HPDE6-E6E7 (cell line): Measurements from ENCODE around the gene DGKZ.

Source experiments
- DNase-seq: peaks from one replicate; pipeline ENCODE4 v3.0.0; 2011; ENCODE audit warnings: missing footprints; ENCODE audit errors: extremely low spot score

Gene DGKZ

GRCh38 chr11:46345131-46345597 is 2.1 kb upstream of the DGKZ start:
- peak; percentile 82 for DNase-seq

- no peak for DNase-seq
Measured at GRCh38 chr11:46345881-46346484, 1.3 kb upstream of the DGKZ start.

GRCh38 chr11:46347637-46348311 is 511 bp downstream of the DGKZ start:
- no peak for DNase-seq

- DNase-seq: no peak
Measured at GRCh38 chr11:46348566-46349401, 1.5 kb downstream of the DGKZ start.

GRCh38 chr11:46350695-46351094 is 3.4 kb downstream of the DGKZ start:
- no peak for DNase-seq

- no peak for DNase-seq
Measured at GRCh38 chr11:46351148-46351547, 3.9 kb downstream of the DGKZ start.

GRCh38 chr11:46351606-46352005 is 4.3 kb downstream of the DGKZ start:
- no peak for DNase-seq

- no peak for DNase-seq
Measured at GRCh38 chr11:46352063-46352841, 5.0 kb downstream of the DGKZ start.

- DNase-seq: no peak
Measured at GRCh38 chr11:46353698-46354097, 6.4 kb downstream of the DGKZ start.

- no peak for DNase-seq
Measured at GRCh38 chr11:46356924-46357482, 9.7 kb downstream of the DGKZ start.

GRCh38 chr11:46357483-46357936 is 10.2 kb downstream of the DGKZ start:
- DNase-seq: no peak

GRCh38 chr11:46359953-46360352 is 12.7 kb downstream of the DGKZ start:
- DNase-seq: no peak

GRCh38 chr11:46360878-46361277 is 13.6 kb downstream of the DGKZ start:
- no peak for DNase-seq

GRCh38 chr11:46361283-46362155 is 14.3 kb downstream of the DGKZ start:
- DNase-seq: no peak

GRCh38 chr11:46362156-46363030 is 15.1 kb downstream of the DGKZ start:
- DNase-seq: no peak

- DNase-seq: peak; percentile 81
Measured at GRCh38 chr11:46363031-46363407, 15.8 kb downstream of the DGKZ start.

- DNase-seq: peak; percentile 84
Measured at GRCh38 chr11:46363455-46364005, 16.3 kb downstream of the DGKZ start.

- DNase-seq: no peak
Measured at GRCh38 chr11:46364056-46364455, 16.8 kb downstream of the DGKZ start.

- DNase-seq: no peak
Measured at GRCh38 chr11:46364791-46365190, 17.5 kb downstream of the DGKZ start.
